CD4-positive, alpha-beta T cell treated with Interleukin-17A for 4 hours (primary cell): ENCODE measurements around the gene TMX1.
"Not testable (repeated sequence)": the region's sequence is repeated elsewhere in the genome, so short reads cannot be mapped to it uniquely, and the experiment has no call there.

Experiments
- DNase-seq: peaks from one replicate; pipeline ENCODE4 v3.0.0-alpha.2; 2020; ENCODE audit warnings: mixed read lengths

Gene TMX1

DNA sequence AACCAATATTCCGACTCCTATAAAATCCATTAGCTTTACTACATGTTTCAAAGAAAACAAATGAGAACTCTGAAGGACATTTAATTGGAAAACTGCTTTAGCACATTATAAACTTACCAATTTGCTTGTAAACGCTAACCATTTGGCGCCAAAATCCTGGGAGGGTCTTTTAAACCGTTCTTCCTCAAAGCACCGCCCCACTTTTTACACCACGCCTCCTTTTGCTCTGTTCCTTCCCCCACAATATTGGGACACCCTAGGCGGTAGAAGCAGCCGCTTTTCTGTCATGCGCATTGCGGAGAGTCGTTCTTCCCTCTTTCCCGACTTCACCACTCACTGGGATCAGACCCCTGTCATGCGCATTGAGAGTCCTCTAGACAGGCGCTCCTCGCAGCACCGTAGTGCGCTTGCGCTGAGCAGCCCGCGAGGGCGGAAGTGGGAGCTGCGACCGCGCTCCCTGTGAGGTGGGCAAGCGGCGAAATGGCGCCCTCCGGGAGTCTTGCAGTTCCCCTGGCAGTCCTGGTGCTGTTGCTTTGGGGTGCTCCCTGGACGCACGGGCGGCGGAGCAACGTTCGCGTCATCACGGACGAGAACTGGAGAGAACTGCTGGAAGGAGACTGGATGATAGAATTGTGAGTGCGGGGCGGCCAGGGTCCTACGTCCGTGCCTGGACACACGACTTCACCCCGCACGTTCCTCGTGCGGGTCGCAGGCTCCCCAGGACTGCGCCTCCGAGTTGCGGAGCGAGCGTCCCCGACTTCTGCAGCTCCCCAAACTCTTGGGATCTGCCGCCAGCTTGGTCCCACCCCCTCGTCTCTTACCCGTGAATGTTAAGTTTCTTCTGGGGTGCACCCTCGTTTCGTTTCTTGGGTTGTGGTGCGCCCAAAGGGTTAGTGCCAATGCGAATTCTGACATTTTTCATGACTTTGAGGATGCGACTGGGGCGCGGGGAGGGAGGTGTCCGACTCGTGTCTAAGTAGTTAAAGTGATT, at the start of gene TMX1:
TMX1 (plus strand) TSS at position 435 of the 991 bp plus-strand sequence; CDS start at position 481, 46 bp downstream.
- peak; percentile 92 for DNase-seq

GRCh38 chr14:51201890-51202289, 38.2 kb upstream of the TMX1 start:
- DNase-seq, result no peak

- no peak for DNase-seq
Measured at GRCh38 chr14:51202914-51203665, 37.0 kb upstream of the TMX1 start.

- DNase-seq, result no peak
Measured at GRCh38 chr14:51203881-51204280, 36.2 kb upstream of the TMX1 start.

DNA sequence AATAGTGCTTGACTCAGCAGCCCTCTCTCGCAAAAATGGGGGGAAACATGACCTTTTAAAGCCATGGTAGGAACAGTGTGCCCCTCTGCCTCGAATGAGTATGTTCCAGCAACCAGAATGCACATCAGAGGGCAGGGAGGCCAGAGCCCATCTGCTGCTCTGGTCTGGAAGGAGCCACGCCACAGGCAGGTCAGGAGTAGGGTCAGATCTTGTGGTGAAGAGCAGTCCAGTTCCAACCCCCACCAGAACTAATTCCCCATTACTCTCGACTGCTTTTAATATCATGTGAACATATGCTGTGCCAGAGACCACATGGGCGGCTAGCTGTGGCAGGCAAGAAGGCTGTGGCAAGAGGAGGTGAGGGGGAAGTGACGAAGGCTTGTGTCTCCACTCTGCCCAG, 34.6 kb upstream of the TMX1 start:
- DNase-seq, result no peak

GRCh38 chr14:51206462-51206861, 33.6 kb upstream of the TMX1 start:
- DNase-seq, result no peak

DNA sequence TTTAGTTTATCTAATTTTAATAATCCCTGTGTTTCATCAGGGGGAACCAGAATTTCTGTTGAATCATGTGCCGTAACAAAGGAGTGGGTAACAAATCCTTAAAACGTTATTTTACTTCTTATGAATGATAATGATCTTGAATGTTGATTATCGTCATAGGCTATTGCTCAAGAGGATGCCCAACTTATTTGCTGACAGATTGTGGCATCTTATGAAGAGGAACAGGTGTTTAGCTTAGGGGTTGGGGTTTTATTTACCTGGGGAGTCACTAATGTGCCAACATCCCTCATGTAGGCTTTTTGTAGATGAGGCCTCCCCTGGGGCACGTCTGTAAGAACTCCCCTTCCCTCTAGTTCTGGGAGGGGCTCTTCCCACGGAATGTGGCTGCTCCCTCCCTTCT, 32.4 kb upstream of the TMX1 start:
- DNase-seq, result no peak

GRCh38 chr14:51208982-51209381, 31.1 kb upstream of the TMX1 start:
- no peak for DNase-seq

GRCh38 chr14:51209457-51209856, 30.6 kb upstream of the TMX1 start:
- DNase-seq, result no peak

DNA sequence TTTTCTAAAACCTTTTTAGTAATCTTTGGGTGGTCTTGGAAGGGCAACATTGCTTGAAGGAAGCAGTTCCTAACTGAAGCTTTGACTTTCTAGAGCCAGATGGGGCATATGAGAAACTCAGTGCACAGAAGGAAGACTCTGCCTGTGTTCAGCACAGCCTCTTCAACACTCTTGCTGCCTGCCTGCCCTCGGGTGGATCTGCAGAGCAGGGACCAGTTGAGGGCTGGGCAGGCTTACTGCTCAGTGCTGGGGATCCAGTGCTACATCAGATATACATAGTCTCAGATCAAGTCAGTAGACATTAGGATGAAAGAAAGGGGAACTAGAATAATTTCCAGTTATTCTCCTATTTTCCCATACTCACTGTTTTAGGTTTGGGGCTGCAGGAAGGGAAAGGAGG, 29.5 kb upstream of the TMX1 start:
- no peak for DNase-seq

GRCh38 chr14:51211149-51211548, 28.9 kb upstream of the TMX1 start:
- no peak for DNase-seq

DNA sequence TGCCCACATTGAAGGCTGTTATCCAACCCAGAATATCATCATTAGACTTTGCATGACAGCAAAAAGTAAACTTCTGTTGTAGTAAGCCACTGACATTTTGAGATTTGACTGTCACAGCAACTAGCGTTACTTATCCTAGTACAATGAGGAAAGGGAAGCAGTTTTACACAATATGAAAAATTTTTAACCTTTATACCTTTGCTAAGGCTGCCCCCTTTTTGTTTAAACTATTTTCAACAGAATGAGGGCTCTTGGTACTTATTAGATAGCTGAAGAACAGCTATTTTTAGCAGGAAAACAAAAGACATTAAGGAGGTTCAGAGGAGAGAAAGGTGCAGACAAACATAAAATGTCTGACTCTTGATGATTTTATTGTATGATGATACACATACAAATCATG, 23.4 kb upstream of the TMX1 start:
- DNase-seq, result no peak

GRCh38 chr14:51219473-51220448, 20.3 kb upstream of the TMX1 start:
- DNase-seq, result no peak

DNA sequence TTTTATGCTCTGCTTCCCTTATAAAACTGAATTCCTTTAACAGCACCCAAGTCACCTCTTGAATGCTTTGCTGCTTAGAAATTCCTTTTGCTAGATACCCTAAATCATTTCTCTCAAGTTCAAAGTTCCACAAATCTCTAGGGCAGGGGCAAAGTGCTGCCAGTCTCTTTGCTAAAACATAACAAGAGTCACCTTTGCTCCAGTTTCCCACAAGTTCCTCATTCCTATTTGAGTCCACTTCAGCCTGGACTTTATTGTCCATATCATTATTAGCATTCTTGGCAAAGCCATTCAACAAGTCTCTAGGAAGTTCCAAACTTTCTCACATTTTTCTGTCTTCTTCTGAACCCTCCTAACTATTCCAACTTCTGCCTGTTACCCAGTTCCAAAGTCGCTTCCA, 16.6 kb upstream of the TMX1 start:
- not testable (repeated sequence) for DNase-seq

GRCh38 chr14:51224551-51224950, 15.5 kb upstream of the TMX1 start:
- no peak for DNase-seq

DNA sequence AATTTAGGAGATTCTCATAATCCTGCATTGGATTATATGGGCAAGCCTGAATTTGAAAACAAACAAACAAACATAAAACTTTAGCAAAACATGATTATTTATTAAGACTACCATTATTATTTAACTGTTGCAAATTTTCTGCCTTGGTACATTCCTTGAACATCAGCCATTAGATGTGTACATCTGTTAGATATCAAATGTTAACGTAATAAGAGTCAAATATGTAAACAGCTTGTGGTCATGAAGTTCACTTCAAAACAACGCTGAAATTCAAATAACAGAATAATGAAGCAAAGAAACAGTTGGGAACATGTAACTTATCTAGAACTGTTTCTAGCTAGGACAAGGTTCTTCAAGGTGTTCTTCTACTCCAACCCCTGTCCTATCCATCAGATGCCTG, 14.3 kb upstream of the TMX1 start:
- DNase-seq, result no peak

DNA sequence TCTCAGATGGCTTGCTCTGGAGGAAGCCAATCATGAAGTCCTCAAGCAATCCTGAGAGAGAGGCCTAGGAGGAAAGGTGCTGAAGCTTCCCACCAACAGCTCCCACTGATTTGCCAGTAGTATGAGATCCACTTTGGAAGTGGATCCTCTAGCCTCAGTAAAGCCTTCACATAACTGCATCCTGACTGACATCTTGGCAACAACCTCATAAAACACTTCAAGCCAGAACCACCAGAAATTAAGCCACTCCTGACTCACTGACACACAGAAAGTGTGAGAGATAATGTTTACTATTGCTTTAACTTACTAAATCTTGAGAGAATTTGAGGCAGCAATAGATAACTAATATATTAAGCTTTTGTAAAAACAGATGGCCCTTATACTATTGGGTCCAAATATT, 11.7 kb upstream of the TMX1 start:
- no peak for DNase-seq

- no peak for DNase-seq
Measured at GRCh38 chr14:51228890-51229289, 11.2 kb upstream of the TMX1 start.

- DNase-seq, result no peak
Measured at GRCh38 chr14:51236314-51236713, 3.7 kb upstream of the TMX1 start.

DNA sequence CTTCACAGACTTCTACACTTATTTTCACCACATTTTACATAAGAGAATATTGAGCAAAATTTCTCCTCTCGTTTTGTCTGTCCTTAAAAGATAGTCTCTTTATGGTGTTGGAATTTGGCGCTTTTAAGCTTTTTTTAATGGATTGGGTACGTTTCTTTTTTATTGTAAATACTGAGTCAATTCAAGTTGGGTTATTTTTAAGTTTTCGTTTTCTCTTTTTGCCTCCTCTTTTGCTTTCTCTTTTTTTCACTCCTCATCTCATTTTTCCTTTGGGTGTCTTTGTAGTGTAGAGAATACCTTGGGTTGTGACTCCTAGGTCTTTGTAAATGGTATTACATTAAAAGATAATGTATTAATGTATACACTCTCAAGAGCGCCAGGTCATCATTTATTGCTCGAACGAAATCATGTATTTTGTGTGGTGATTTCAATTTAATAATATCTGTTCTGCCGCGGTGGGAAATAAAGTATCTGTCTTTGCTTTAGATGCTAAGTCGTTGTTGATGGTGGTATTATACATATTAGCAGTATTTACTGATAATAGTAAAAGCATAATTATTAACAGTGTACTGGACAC, 845 bp downstream of the TMX1 start:
- DNase-seq, result no peak

- DNase-seq, result no peak
Measured at GRCh38 chr14:51242545-51243490, 2.8 kb downstream of the TMX1 start.
